Ecto neural progenitor cell (in vitro differentiated cells): ENCODE results near the gene FRMD4A.
"Not testable (repeated sequence)": the region's sequence is repeated elsewhere in the genome, so short reads cannot be mapped to it uniquely, and the experiment has no call there.

Experiments used
- DNase-seq: peaks from one replicate; pipeline ENCODE4 v3.0.0-alpha.2; 2018; ENCODE audit warnings: low spot score

Gene FRMD4A

DNA sequence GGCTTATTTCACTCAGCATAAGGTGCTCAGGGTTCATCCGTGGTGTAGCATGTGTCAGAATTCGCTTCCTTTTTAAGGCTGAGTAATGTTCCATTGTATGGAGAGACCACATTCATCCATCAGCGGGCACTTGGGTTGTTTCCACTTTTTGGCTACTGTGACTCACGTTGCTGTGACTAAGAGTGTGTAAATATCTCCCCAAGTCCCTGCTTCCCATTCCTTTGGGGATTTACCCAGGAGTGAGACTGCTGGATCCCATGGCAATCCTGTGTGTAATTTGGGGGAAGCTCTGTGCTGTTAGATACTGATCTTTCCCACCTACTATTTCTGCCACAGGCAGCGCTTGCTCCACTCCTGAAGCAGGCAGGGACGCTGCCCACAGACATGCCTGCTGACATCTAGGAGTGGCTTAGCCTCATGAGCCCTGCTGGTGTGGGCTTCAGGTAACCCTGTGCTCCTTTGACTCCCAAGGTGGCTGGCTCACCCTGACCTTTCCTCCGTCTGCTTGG lies 346.0 kb downstream of the FRMD4A start:
- no peak for DNase-seq

GRCh38 chr10:13983035-13983434 lies 347.7 kb downstream of the FRMD4A start:
- DNase-seq, result no peak

DNA sequence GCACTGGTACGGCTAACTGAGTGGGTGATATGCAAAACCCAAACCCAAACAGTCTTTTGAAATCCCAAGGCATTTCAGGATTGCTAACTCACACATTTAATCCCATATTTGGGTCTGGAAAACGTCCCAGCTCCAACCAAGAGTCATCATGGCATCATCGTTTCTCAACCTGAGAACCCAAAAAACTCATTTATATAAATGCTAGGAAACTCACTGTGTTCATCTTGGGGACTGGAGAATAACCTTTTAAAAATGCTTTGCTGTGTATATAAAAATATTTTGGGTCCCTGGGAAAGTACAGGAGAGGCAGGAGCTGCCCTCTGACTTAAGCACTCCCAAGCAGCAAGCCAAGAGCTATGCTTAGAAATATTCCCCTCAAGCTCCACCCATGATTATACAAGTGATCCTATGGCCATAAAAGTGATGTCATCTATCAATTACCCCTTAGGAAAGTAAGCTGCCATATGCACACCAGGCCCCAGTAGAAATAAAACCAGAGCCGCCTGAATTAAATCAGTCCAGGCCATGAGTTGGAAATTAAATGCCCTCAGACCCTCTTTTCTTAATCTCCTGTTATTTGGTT lies 352.1 kb downstream of the FRMD4A start:
- no peak for DNase-seq

GRCh38 chr10:13977861-13978532 lies 352.7 kb downstream of the FRMD4A start:
- DNase-seq, result no peak

DNA sequence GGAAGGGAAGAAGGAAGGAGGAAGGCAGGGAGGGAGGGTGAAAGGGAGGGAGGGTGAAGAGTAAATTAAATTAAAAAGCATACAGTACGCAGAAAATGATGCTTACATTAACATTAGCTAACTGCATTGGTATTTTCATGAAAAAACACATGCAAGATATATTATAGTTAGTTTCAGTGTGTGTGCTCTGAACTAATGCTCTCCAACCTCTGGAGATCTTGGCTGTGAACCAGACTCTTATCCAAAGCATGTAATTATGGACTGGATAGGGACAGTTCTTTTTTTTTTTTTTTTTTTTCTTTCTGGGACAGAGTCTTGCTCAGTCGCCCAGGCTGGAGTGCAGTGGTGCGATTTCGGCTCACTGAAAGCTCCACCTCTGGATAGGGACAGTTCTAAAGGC lies 357.0 kb downstream of the FRMD4A start:
- no peak for DNase-seq

DNA sequence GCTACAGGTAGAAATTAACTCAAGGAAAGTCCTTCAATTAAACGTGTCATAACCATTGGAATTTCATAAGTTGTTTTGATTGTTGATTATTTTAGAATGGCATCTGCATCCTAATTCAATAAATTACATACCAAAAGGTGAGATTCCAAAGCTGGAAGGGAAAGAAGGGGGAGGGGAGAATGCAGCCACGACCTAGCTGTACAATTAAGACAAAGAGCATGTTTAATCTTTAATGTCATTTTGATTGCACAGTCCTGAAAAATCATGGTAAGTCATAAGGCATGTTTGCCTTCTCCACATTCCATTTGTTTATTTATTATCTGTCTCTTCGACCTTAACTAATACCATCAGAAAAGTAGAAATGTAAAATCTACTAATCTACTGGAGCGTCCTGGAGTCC lies 358.1 kb downstream of the FRMD4A start:
- DNase-seq, result no peak

GRCh38 chr10:13971601-13972475 lies 358.9 kb downstream of the FRMD4A start:
- DNase-seq, result no peak

DNA sequence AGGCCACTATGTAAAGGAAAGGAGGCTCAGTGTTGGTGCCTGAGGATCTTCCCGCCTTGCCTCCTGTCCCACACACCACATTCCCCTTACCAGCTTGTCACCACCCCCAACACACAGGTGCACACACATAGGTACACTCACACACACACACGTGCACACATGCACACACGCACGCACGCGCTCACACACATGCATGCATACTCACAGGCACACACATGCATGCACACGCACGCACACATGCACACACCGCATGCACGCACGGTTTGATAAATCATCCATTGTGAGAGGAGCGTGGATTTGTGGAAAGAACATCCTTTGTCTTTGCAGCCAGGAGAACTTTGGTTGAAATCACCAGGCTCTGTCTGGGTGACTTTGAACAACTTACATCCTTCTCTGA lies 359.8 kb downstream of the FRMD4A start:
- no peak for DNase-seq

GRCh38 chr10:13970236-13970956 lies 360.3 kb downstream of the FRMD4A start:
- DNase-seq, result no peak

DNA sequence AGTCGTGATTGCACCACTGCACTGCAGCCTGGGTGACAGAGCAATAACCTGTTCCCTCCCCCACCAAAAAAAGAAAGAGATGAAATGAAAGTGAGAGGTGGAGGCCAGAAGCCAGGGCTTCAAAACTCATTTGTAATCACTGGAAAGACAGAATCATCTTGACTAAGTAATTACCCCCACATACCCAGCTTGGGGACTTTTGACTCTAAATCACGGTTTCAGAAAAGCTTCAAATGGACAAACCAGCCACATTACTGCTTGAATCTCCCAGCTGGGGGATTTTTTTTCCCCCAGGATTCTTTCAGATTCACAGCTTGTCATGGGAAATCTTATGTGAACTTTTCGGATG lies 361.0 kb downstream of the FRMD4A start:
- DNase-seq, result no peak

- no peak for DNase-seq
Measured at GRCh38 chr10:13969118-13969791, 361.5 kb downstream of the FRMD4A start.

GRCh38 chr10:13961853-13962252 lies 368.9 kb downstream of the FRMD4A start:
- no peak for DNase-seq

DNA sequence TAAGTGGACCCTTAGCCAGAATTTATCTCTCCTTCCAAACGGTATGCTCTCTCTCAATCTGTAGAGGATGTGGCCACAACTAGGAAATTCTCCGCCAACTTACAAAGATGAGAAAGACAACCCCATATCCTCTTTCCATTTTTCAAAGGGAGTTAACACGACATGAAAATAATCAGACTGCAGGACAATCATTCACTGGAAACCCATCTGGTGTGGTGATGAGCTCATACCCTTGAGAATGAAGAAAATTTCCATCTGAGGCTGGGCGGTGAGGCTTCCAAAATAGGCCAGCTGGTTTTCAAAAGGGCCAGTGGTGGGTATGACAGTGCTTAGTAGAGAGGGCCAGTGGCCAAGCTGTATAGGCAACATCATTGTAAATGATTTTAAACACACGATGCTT lies 369.6 kb downstream of the FRMD4A start:
- DNase-seq, result no peak

DNA sequence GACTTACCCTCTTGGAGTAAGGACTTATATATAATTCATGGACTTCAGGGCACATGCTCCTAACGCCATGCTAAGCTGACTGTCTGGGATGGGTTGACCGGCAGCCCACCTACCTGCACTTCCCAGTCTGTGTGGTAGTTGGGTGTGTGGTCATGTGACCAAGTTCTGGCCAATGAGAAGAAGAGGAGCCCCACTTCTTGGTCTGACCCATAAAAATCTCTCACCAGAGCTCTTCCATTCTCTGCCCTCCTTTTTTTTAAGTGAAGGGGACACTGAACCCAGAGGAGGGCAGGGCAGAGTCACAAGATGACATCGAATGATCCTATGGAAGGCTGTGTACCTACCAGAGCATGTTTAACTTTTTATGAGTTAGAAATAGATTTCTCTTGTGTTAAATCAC lies 370.1 kb downstream of the FRMD4A start:
- no peak for DNase-seq

GRCh38 chr10:13959443-13960359 lies 371.0 kb downstream of the FRMD4A start:
- no peak for DNase-seq

DNA sequence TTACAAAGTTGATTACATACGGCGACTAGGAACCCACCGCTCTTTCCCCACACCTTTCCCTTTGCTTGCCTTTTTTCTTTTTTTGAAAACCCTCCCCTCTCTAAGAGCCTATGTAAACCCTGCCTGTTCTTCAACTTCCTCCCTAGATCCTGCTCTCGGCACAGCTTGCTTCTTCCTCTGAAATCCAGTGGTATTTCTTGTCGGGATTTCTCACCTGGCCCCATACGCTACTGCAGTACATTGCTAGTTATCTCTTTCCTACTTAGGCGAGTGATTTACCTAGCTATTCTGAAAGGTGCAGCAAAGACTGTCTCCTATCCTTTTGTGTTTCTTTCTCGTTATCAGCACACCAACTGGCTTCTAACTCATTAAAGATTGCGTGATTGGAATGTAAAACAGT lies 372.9 kb downstream of the FRMD4A start:
- no peak for DNase-seq

- DNase-seq, result no peak
Measured at GRCh38 chr10:13956826-13957225, 373.9 kb downstream of the FRMD4A start.

GRCh38 chr10:13955409-13956068 lies 375.2 kb downstream of the FRMD4A start:
- DNase-seq, result no peak

- DNase-seq, result not testable (repeated sequence)
Measured at GRCh38 chr10:13954195-13954594, 376.5 kb downstream of the FRMD4A start.

- DNase-seq, result no peak
Measured at GRCh38 chr10:13953371-13953770, 377.4 kb downstream of the FRMD4A start.
